Osteoblast (primary cell): ENCODE measurements around the gene ME3. TPM values are rescaled to one million over a fixed set of nuclear protein-coding genes. Genes with fewer than 3 reads are reported as not detected.

ENCODE experiments used
- DNase-seq: peaks from one replicate; pipeline ENCODE4 v3.0.0; 2011; ENCODE audit warnings: low spot score, mixed read lengths; ENCODE audit not compliant: insufficient read length; ENCODE audit errors: missing footprints
- H2AFZ ChIP-seq: 2 replicates; pipeline ENCODE4 v1.6.0; 2011; ENCODE audit warnings: mild to moderate bottlenecking, low read length
- H3K27ac ChIP-seq: 2 replicates; pipeline ENCODE4 v1.5.1; 2011; ENCODE audit warnings: mild to moderate bottlenecking, low read depth, low read length, moderate library complexity
- H3K27me3 ChIP-seq: 2 replicates; pipeline ENCODE4 v1.6.0; 2012; ENCODE audit warnings: mild to moderate bottlenecking, control low read depth, inconsistent platforms, low read length, moderate library complexity; ENCODE audit not compliant: insufficient read depth
- H3K36me3 ChIP-seq: 2 replicates; pipeline ENCODE4 v1.5.1; 2011; ENCODE audit warnings: mild to moderate bottlenecking, low read length, control low read depth, moderate library complexity; ENCODE audit not compliant: insufficient read depth
- H3K4me1 ChIP-seq: 2 replicates; pipeline ENCODE4 v1.5.1; 2011; ENCODE audit warnings: mild to moderate bottlenecking, low read length, control low read depth, moderate library complexity; ENCODE audit not compliant: insufficient read depth
- H3K4me2 ChIP-seq: 2 replicates; pipeline ENCODE4 v1.6.0; 2011; ENCODE audit warnings: mild to moderate bottlenecking, low read length; ENCODE audit not compliant: insufficient read depth
- H3K4me3 ChIP-seq: fragments of 200-600 bp; sonication (generic); 3 replicates; pipeline ENCODE4 v1.5.1; 2012; ENCODE audit warnings: mild to moderate bottlenecking, low read length, inconsistent platforms; ENCODE audit not compliant: insufficient read depth
- H3K79me2 ChIP-seq: 2 replicates; pipeline ENCODE4 v1.6.0; 2012; ENCODE audit warnings: mild to moderate bottlenecking, low read length, control low read depth, inconsistent platforms; ENCODE audit not compliant: insufficient read depth
- H3K9me3 ChIP-seq: 2 replicates; pipeline ENCODE4 v1.5.1; 2011; ENCODE audit warnings: low read depth, low read length, control low read depth
- H4K20me1 ChIP-seq: 2 replicates; pipeline ENCODE4 v1.6.0; 2012; ENCODE audit warnings: mild to moderate bottlenecking, low read length, control low read depth; ENCODE audit not compliant: insufficient read depth
- CTCF ChIP-seq: IDR thresholded peaks from 2 replicates; pipeline ENCODE4 v1.5.1; 2011; ENCODE audit warnings: mild to moderate bottlenecking, low read depth, low read length, moderate library complexity; ENCODE audit errors: extremely low read depth
- total RNA-seq: library from RNA; depleted of rRNA; stranded (reverse); fragments of >200 nt; gene quantifications from 2 replicates; pipeline ENCODE4 v1.2.3, GENCODE V29; 2012

Gene ME3
- total RNA-seq, 1 donor, result 70.9 TPM

DNA sequence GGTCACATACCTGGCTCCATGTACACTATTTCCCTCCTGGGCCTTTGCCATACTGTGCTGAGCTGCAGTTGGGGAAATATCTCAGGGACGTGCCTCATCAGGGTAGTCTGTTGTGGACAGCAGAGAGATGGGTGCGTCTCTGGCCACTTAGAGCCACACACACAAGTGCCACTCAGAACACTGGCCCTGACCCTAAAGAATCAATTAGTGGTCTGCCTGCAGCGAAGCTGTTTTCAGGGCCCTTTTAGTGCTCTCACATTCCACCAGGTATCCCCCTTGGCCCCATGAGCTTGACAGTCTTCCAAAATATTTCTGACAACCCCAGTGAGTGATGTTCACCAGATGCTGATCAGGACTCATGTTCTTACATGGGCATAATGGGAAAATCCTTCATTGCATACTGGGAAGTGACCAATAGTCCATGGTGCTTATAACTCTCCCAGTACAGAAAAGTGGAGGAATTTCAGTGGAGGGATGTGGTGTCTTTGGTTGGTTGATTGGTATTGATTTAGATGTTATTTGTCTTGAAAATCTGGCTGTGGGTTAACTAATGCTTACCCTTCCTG lies 66.1 kb downstream of the ME3 start:
- no peaks in the 10 kb centered on the region for H4K20me1 ChIP-seq
- no peak for DNase-seq
- H3K9me3 ChIP-seq, result no peaks in the 10 kb centered on the region
- H3K36me3 ChIP-seq, result no peaks in the 10 kb centered on the region
- H3K4me2 ChIP-seq, result no peak overlapping the region
- no peak for TF ChIP-seq CTCF
- no peaks in the 10 kb centered on the region for H3K79me2 ChIP-seq
- no peak overlapping the region for H2AFZ ChIP-seq
- H3K4me1 ChIP-seq, result peaks cover 18% of the 10 kb centered on the region
- peak overlapping the region; percentile 27 for H3K27ac ChIP-seq
- H3K4me3 ChIP-seq, result no peak overlapping the region
- H3K27me3 ChIP-seq, result no peaks in the 10 kb centered on the region

GRCh38 chr11:86596861-86597586 lies 75.4 kb downstream of the ME3 start:
- no peak overlapping the region for H3K4me3 ChIP-seq
- H3K27me3 ChIP-seq, result no peaks in the 10 kb centered on the region
- H4K20me1 ChIP-seq, result no peaks in the 10 kb centered on the region
- H3K9me3 ChIP-seq, result no peaks in the 10 kb centered on the region
- no peaks in the 10 kb centered on the region for H3K79me2 ChIP-seq
- H3K36me3 ChIP-seq, result no peaks in the 10 kb centered on the region
- no peak overlapping the region for H3K27ac ChIP-seq
- H2AFZ ChIP-seq, result no peak overlapping the region
- no peak for TF ChIP-seq CTCF
- H3K4me2 ChIP-seq, result no peak overlapping the region
- no peak for DNase-seq
- peaks cover 20% of the 10 kb centered on the region for H3K4me1 ChIP-seq

DNA sequence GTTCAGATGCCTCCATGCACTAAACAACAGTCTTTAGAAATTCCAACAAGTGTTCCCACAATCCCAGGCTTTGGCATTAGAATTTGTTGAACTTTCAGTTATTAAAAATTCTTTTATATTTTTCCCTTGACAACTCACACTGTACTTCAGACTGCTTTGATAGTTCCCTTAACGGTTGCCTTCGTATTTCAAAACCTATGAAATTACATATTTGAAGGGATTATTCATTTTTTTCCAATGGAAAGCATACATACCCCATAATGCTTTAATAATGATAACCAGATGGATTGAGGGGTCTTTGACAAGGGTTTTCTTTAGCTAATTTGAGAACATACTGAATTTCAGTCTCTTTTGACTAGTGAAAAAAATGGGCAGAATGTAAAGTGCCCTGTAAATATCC lies 76.5 kb downstream of the ME3 start:
- H3K79me2 ChIP-seq, result no peaks in the 10 kb centered on the region
- no peaks in the 10 kb centered on the region for H4K20me1 ChIP-seq
- peaks cover 24% of the 10 kb centered on the region for H3K4me1 ChIP-seq
- no peak overlapping the region for H2AFZ ChIP-seq
- H3K27me3 ChIP-seq, result no peaks in the 10 kb centered on the region
- no peak overlapping the region for H3K4me3 ChIP-seq
- H3K9me3 ChIP-seq, result no peaks in the 10 kb centered on the region
- H3K4me2 ChIP-seq, result no peak overlapping the region
- H3K27ac ChIP-seq, result no peak overlapping the region
- no peak for DNase-seq
- H3K36me3 ChIP-seq, result no peaks in the 10 kb centered on the region
- TF ChIP-seq CTCF, result no peak

GRCh38 chr11:86595451-86595850 lies 77.0 kb downstream of the ME3 start:
- peaks cover 24% of the 10 kb centered on the region for H3K4me1 ChIP-seq
- no peak overlapping the region for H3K4me2 ChIP-seq
- H3K9me3 ChIP-seq, result no peaks in the 10 kb centered on the region
- no peaks in the 10 kb centered on the region for H4K20me1 ChIP-seq
- no peaks in the 10 kb centered on the region for H3K27me3 ChIP-seq
- TF ChIP-seq CTCF, result no peak
- H3K36me3 ChIP-seq, result no peaks in the 10 kb centered on the region
- no peak for DNase-seq
- no peaks in the 10 kb centered on the region for H3K79me2 ChIP-seq
- no peak overlapping the region for H3K4me3 ChIP-seq
- no peak overlapping the region for H2AFZ ChIP-seq
- no peak overlapping the region for H3K27ac ChIP-seq
